ENCODE measurements around the gene SNUPN.
"Not testable (repeated sequence)": the region's sequence is repeated elsewhere in the genome, so short reads cannot be mapped to it uniquely, and the experiment has no call there.

SNUPN gene

GRCh38 chr15:75639709-75640482 is 14.4 kb upstream of the SNUPN start, which contains the start of gene IMP3:
IMP3 (minus strand) TSS chr15:75640224; CDS start chr15:75640168, 56 bp downstream.
- H3K9ac ChIP-seq (ENCODE audit: low read length) = peak within 1 kb of the TSS; percentile 93
- H3K27ac ChIP-seq (ENCODE audit: low read depth, low read length) = peak within 1 kb of the TSS; percentile 90
- H3K4me1 ChIP-seq (ENCODE audit: control insufficient read depth, insufficient read depth, low read length) = peaks cover 8% of the 10 kb centered on the region
- H3K36me3 ChIP-seq (ENCODE audit: control insufficient read depth, insufficient read depth, low read length) = no peaks in the 10 kb centered on the region
- peak within 1 kb of the TSS; percentile 82 for H3K4me3 ChIP-seq (ENCODE audit: low read length)
- no peaks in the 10 kb centered on the region for H3K27me3 ChIP-seq (ENCODE audit: control insufficient read depth, insufficient read depth, low read length)

GRCh38 chr15:75639191-75639708 is 13.7 kb upstream of the SNUPN start:
- Histone ChIP-seq H3K4me3 (ENCODE audit: low read length) (peak overlapping the region; percentile 82), H3K36me3 (ENCODE audit: control insufficient read depth, insufficient read depth, low read length) (no peaks in the 10 kb centered on the region), H3K27me3 (ENCODE audit: control insufficient read depth, insufficient read depth, low read length) (no peaks in the 10 kb centered on the region), H3K9ac (ENCODE audit: low read length) (peak overlapping the region; percentile 53), H3K4me1 (ENCODE audit: control insufficient read depth, insufficient read depth, low read length) (peaks cover 8% of the 10 kb centered on the region), H3K27ac (ENCODE audit: low read depth, low read length) (peak overlapping the region; percentile 90)

DNA sequence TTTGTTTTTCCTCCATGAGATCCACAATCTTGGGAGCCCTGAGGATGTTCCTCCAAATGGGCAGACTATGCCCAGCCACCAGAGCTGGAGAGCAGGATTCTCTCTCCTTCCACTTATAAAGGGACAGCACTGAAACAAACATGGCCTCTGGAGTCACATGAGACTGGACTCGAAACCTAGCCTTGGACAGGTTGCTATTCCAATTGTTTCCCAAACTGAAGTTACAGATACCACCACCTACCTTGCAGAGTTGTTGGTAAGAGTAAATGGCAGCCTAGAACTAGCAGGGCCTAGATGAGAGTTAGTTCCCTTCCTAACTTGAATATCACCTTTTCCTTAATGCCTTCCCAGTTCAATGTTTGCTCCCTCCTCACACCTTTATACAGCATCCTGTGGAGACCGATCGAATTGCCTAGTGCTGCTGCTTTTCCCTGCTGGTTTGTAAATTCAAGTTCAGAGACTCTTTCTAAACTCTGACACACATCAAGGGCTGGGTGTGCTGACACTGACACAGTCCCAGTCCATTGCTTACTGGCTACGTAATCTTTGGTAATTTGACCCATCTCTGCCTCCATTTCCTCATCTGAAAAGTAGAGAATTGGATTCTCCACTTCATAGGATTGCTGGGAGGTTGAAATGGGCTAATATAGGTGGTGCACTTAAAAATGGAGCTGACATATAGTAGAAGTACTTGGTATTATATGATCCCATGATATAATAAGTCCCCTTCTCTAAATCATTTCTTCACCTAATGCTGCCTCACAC is 11.9 kb upstream of the SNUPN start:
- Histone ChIP-seq H3K9ac (ENCODE audit: low read length) (no peak overlapping the region), H3K36me3 (ENCODE audit: control insufficient read depth, insufficient read depth, low read length) (no peaks in the 10 kb centered on the region), H3K4me3 (ENCODE audit: low read length) (no peak overlapping the region), H3K4me1 (ENCODE audit: control insufficient read depth, insufficient read depth, low read length) (peaks cover 8% of the 10 kb centered on the region), H3K27me3 (ENCODE audit: control insufficient read depth, insufficient read depth, low read length) (no peaks in the 10 kb centered on the region), H3K27ac (ENCODE audit: low read depth, low read length) (no peak overlapping the region)

- Histone ChIP-seq H3K4me1 (ENCODE audit: control insufficient read depth, insufficient read depth, low read length) (peaks cover 8% of the 10 kb centered on the region), H3K9ac (ENCODE audit: low read length) (no peak overlapping the region), H3K4me3 (ENCODE audit: low read length) (no peak overlapping the region), H3K36me3 (ENCODE audit: control insufficient read depth, insufficient read depth, low read length) (no peaks in the 10 kb centered on the region), H3K27me3 (ENCODE audit: control insufficient read depth, insufficient read depth, low read length) (no peaks in the 10 kb centered on the region), H3K27ac (ENCODE audit: low read depth, low read length) (no peak overlapping the region)
Measured at GRCh38 chr15:75636026-75636425, 10.5 kb upstream of the SNUPN start.

DNA sequence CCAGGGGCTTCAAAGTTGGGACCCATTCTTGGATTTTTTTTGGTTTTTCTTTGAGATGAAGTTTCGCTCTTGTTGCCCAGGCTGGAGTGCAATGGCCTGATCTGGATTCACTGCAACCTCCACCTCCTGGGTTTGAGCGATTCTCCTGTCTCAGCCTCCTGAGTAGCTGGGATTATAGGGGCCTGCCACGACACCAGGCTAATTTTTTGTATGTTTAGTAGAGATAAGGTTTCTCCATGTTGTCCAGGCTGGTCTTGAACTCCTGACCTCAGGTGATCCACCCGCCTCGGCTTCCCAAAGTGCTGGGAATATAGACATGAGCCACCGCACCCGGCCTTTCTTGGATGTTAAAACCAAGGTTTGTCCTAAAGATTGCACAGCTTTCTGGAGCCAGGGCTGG is 8.4 kb upstream of the SNUPN start:
- H3K4me1 ChIP-seq (ENCODE audit: control insufficient read depth, insufficient read depth, low read length); H3K27me3 ChIP-seq (ENCODE audit: control insufficient read depth, insufficient read depth, low read length): not testable (repeated sequence)

GRCh38 chr15:75631935-75632334 is 6.4 kb upstream of the SNUPN start:
- Histone ChIP-seq H3K4me1 (ENCODE audit: control insufficient read depth, insufficient read depth, low read length) (no peaks in the 10 kb centered on the region), H3K27me3 (ENCODE audit: control insufficient read depth, insufficient read depth, low read length) (no peaks in the 10 kb centered on the region), H3K4me3 (ENCODE audit: low read length) (no peak overlapping the region), H3K27ac (ENCODE audit: low read depth, low read length) (no peak overlapping the region), H3K36me3 (ENCODE audit: control insufficient read depth, insufficient read depth, low read length) (no peaks in the 10 kb centered on the region), H3K9ac (ENCODE audit: low read length) (no peak overlapping the region)

More for the DNA sequence above, 8.4 kb upstream of the SNUPN start:
- H3K4me3 ChIP-seq (ENCODE audit: low read length); H3K27ac ChIP-seq (ENCODE audit: low read depth, low read length); H3K9ac ChIP-seq (ENCODE audit: low read length); H3K36me3 ChIP-seq (ENCODE audit: control insufficient read depth, insufficient read depth, low read length): not testable (repeated sequence)

DNA sequence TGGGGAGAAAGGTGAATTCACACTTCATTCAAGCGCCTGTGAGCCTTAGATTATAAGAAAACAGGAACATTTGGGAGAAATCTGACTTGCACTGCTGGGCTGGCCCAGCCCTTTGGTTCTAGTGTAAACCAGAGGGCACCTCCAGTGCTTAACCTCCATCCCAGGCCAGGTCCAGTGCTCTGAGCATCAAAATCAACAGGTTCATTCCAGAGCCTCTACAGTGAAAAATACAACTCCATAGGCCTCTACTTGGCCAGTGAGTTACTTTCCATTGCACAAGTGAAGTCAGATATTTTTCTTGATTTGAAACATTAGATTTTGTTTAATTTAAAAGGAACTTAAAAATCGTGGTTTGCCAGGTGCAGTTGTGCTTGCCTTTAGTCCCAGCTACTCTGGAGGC is 3.0 kb downstream of the SNUPN start:
- H3K27ac ChIP-seq (ENCODE audit: low read depth, low read length) = no peak overlapping the region
- H3K4me3 ChIP-seq (ENCODE audit: low read length) = no peak overlapping the region
- H3K4me1 ChIP-seq (ENCODE audit: control insufficient read depth, insufficient read depth, low read length) = peaks cover 8% of the 10 kb centered on the region
- H3K9ac ChIP-seq (ENCODE audit: low read length) = no peak overlapping the region
- H3K27me3 ChIP-seq (ENCODE audit: control insufficient read depth, insufficient read depth, low read length) = no peaks in the 10 kb centered on the region
- peaks cover 7% of the 10 kb centered on the region for H3K36me3 ChIP-seq (ENCODE audit: control insufficient read depth, insufficient read depth, low read length)

- H3K27me3 ChIP-seq (ENCODE audit: control insufficient read depth, insufficient read depth, low read length) = no peaks in the 10 kb centered on the region
- peaks cover 18% of the 10 kb centered on the region for H3K36me3 ChIP-seq (ENCODE audit: control insufficient read depth, insufficient read depth, low read length)
- H3K9ac ChIP-seq (ENCODE audit: low read length) = no peak overlapping the region
- H3K4me3 ChIP-seq (ENCODE audit: low read length) = peak overlapping the region; percentile 9
- H3K27ac ChIP-seq (ENCODE audit: low read depth, low read length) = peak overlapping the region; percentile 73
- H3K4me1 ChIP-seq (ENCODE audit: control insufficient read depth, insufficient read depth, low read length) = peaks cover 8% of the 10 kb centered on the region
Measured at GRCh38 chr15:75620841-75621391, 4.6 kb downstream of the SNUPN start.

- peaks cover 21% of the 10 kb centered on the region for H3K36me3 ChIP-seq (ENCODE audit: control insufficient read depth, insufficient read depth, low read length)
- H3K4me1 ChIP-seq (ENCODE audit: control insufficient read depth, insufficient read depth, low read length) = peaks cover 8% of the 10 kb centered on the region
- H3K4me3 ChIP-seq (ENCODE audit: low read length) = peak overlapping the region; percentile 25
- no peak overlapping the region for H3K9ac ChIP-seq (ENCODE audit: low read length)
- H3K27me3 ChIP-seq (ENCODE audit: control insufficient read depth, insufficient read depth, low read length) = no peaks in the 10 kb centered on the region
- peak overlapping the region; percentile 73 for H3K27ac ChIP-seq (ENCODE audit: low read depth, low read length)
Measured at GRCh38 chr15:75620058-75620820, 5.3 kb downstream of the SNUPN start.

DNA sequence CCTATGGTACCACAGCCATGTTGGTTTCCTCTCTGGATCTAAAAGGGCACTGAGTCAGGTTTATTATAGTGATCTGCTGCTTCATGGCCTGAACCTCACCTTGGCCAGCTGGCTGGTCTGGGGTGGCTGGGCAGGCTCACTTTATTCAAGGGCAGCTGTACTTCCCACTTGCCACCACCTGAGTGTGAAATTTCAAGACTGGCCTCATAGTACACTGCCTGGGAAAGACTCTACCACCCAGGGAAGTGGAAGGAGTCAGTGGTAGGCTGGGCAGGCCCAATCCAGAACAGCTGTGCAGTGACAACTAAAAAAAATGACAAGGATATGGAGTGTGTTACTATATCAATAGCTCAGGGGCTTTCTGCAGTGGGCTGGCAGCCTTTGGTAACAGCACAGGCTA is 8.8 kb downstream of the SNUPN start:
- no peaks in the 10 kb centered on the region for H3K27me3 ChIP-seq (ENCODE audit: control insufficient read depth, insufficient read depth, low read length)
- H3K27ac ChIP-seq (ENCODE audit: low read depth, low read length) = no peak overlapping the region
- H3K4me3 ChIP-seq (ENCODE audit: low read length) = no peak overlapping the region
- H3K9ac ChIP-seq (ENCODE audit: low read length) = no peak overlapping the region
- peaks cover 29% of the 10 kb centered on the region for H3K36me3 ChIP-seq (ENCODE audit: control insufficient read depth, insufficient read depth, low read length)
- H3K4me1 ChIP-seq (ENCODE audit: control insufficient read depth, insufficient read depth, low read length) = peaks cover 8% of the 10 kb centered on the region

- no peak overlapping the region for H3K9ac ChIP-seq (ENCODE audit: low read length)
- no peak overlapping the region for H3K27ac ChIP-seq (ENCODE audit: low read depth, low read length)
- no peaks in the 10 kb centered on the region for H3K27me3 ChIP-seq (ENCODE audit: control insufficient read depth, insufficient read depth, low read length)
- H3K36me3 ChIP-seq (ENCODE audit: control insufficient read depth, insufficient read depth, low read length) = peaks cover 36% of the 10 kb centered on the region
- no peak overlapping the region for H3K4me3 ChIP-seq (ENCODE audit: low read length)
- no peaks in the 10 kb centered on the region for H3K4me1 ChIP-seq (ENCODE audit: control insufficient read depth, insufficient read depth, low read length)
Measured at GRCh38 chr15:75606711-75607699, 18.5 kb downstream of the SNUPN start.
